CD4-positive, alpha-beta T cell (primary cell): ENCODE results near the gene SPINT2. TPM values are rescaled to one million over a fixed set of nuclear protein-coding genes. Genes with fewer than 3 reads are reported as not detected.
"Not testable (repeated sequence)": the region's sequence is repeated elsewhere in the genome, so short reads cannot be mapped to it uniquely, and the experiment has no call there.

ENCODE experiments used
- ATAC-seq: fragments of 200-7000 bp; cut with Tn5 transposase; one replicate; pipeline ENCODE4 v1.10.0; 2022; ENCODE audit warnings: mild to moderate bottlenecking; ENCODE audit not compliant: poor library complexity
- CTCF ChIA-PET: fragments of 350-600 bp; sonication (Branson Sonifier 250); formaldehyde crosslinking; loops from one replicate; lab custom pipeline; 2021; ENCODE audit warnings: antibody characterized with exemption, inconsistent platforms; lab: Charles Lee
- POLR2A ChIA-PET: fragments of 350-600 bp; sonication (Branson Sonifier 250); formaldehyde crosslinking; loops from one replicate; lab custom pipeline; 2021; ENCODE audit warnings: antibody characterized with exemption, inconsistent platforms; lab: Charles Lee
- DNase-seq, 14 experiments: peaks; one replicate each; pipeline ENCODE4 v3.0.0-alpha.2; 2013 to 2020; ENCODE audit warnings: mixed read lengths in 2 of 14
- H3K27ac ChIP-seq, 2 donors: one replicate each; pipeline versions ENCODE4 v1.5.1 to v1.7.0; 2013; ENCODE audit warnings: low read length in 2 of 2, low read depth in 1 of 2, mild to moderate bottlenecking in 1 of 2
- H3K27me3 ChIP-seq, 2 experiments: 1 replicate in 1 of 2; 2 replicates in 1 of 2; pipeline versions ENCODE4 v1.6.1 to v1.7.0; 2013; ENCODE audit warnings: low read length in 2 of 2, control low read depth in 1 of 2, mild to moderate bottlenecking in 1 of 2, moderate library complexity in 1 of 2; ENCODE audit not compliant: insufficient read depth in 2 of 2, control insufficient read depth in 1 of 2
- H3K36me3 ChIP-seq: one replicate; pipeline ENCODE4 v1.6.1; 2013; ENCODE audit warnings: low read length, control low read depth; ENCODE audit not compliant: insufficient read depth
- H3K4me1 ChIP-seq: one replicate; pipeline ENCODE4 v1.6.1; 2013; ENCODE audit warnings: low read length, control low read depth; ENCODE audit not compliant: insufficient read depth
- H3K4me3 ChIP-seq: one replicate; pipeline ENCODE4 v1.5.1; 2013; ENCODE audit warnings: mild to moderate bottlenecking, low read length, moderate library complexity
- H3K9me3 ChIP-seq, 2 experiments: 1 replicate in 1 of 2; 2 replicates in 1 of 2; pipeline versions ENCODE4 v1.6.1 to v1.7.0; 2013; ENCODE audit warnings: low read length in 2 of 2, mild to moderate bottlenecking in 2 of 2, control low read depth in 1 of 2, moderate library complexity in 1 of 2; ENCODE audit not compliant: control insufficient read depth in 1 of 2, insufficient read depth in 1 of 2
- H3K27ac Mint-ChIP-seq: one replicate; pipeline ENCODE4 v1.8.0; 2020; ENCODE audit warnings: mixed read lengths
- H3K27me3 Mint-ChIP-seq: one replicate; pipeline ENCODE4 v1.8.0; 2021; ENCODE audit warnings: mixed read lengths
- H3K36me3 Mint-ChIP-seq: one replicate; pipeline ENCODE4 v1.8.0; 2021; ENCODE audit warnings: low read depth, mixed read lengths
- H3K4me1 Mint-ChIP-seq: one replicate; pipeline ENCODE4 v1.8.0; 2021; ENCODE audit warnings: low read depth, mixed read lengths
- H3K4me3 Mint-ChIP-seq: one replicate; pipeline ENCODE4 v1.8.0; 2020; ENCODE audit warnings: mild to moderate bottlenecking, mixed read lengths
- H3K9me3 Mint-ChIP-seq: one replicate; pipeline ENCODE4 v1.8.0; 2020; ENCODE audit warnings: mixed read lengths
- intact Hi-C, 2 experiments: fragments of 100-400 bp; cut with DNase I in 1 of 2; cut with micrococcal nuclease in 1 of 2; formaldehyde crosslinking; loops; one replicate each; pipeline versions ENCODE4 v1.15.1 to v1.9.0; 2023 to 2025; cut with DNase I, micrococcal nuclease
- total RNA-seq, 174 experiments: library from RNA in 2 of 174; stranded (reverse) in 2 of 174; gene quantifications; one replicate each; pipeline ENCODE4 v1.2.3 and lab custom pipeline; 2021 to 2026
- TF ChIP-seq, protein P1 (sequence below): fragments of 200-600 bp; IDR thresholded peaks from one replicate; pipeline ENCODE4 v1.8.0; 2022; ENCODE audit warnings: antibody characterized with exemption, mild to moderate bottlenecking

Gene SPINT2
- total RNA-seq, 2 experiments from 2014 or later, result 25.4 to 26.5 TPM

DNA sequence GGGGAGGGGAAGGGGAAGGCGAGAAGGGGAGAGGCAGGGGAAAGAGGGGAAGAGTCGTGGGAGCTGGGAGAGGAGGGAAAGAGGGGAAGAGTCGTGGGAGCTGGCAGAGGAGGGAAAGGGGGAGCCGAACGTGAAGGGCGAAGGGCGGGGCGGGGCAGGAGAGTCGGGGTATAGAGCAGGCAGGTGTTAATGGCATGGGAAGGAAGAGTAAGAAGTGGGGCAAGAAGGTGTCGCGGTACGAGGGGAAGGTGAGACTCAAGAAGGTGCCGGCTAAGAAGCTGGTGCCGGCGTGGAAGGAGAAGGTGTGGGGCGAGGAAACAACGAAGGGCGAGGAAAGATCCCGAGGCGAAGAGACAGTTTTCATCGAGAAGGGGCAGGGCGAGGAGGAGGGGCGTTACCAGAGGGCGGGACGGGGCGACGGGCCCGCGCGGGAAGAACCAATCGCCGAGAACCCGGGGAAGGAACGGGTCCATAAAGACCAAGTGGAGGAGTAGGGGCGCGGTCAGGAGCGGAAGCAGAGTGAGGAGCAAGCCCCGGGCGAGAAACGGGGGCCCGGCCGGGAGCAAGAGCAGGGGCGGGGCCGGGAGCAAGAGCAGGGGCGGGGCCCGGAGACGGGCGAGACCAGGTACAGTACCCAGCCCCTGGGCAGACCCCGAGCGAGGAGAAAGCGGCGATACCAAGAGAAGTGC lies 71.7 kb downstream of the SPINT2 start:
- peak; percentile 63 for ATAC-seq
- intact Hi-C loops, result loop anchor here (1.0 to 5.0 kb wide), 11 partner anchors 20 to 438 kb away; partner anchors contain the start of genes FAM98C (in 2 of the 2), PSMD8 (in 2 of the 2), SIPA1L3 (in 2 of the 2) and GGN (in 1 of the 2)
- TF ChIP-seq, protein P1, sequence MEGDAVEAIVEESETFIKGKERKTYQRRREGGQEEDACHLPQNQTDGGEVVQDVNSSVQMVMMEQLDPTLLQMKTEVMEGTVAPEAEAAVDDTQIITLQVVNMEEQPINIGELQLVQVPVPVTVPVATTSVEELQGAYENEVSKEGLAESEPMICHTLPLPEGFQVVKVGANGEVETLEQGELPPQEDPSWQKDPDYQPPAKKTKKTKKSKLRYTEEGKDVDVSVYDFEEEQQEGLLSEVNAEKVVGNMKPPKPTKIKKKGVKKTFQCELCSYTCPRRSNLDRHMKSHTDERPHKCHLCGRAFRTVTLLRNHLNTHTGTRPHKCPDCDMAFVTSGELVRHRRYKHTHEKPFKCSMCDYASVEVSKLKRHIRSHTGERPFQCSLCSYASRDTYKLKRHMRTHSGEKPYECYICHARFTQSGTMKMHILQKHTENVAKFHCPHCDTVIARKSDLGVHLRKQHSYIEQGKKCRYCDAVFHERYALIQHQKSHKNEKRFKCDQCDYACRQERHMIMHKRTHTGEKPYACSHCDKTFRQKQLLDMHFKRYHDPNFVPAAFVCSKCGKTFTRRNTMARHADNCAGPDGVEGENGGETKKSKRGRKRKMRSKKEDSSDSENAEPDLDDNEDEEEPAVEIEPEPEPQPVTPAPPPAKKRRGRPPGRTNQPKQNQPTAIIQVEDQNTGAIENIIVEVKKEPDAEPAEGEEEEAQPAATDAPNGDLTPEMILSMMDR, result no peak
- H3K9me3 ChIP-seq, result no peaks in the 10 kb centered on the region
- ChIA-PET CTCF (interaction anchor here (0.7 to 2.0 kb wide), 8 partner anchors 15 to 433 kb away, joined by 3 to 21 read pairs (median 6); partner anchors contain the start of genes FAM98C, GGN and PSMD8), POLR2A (interaction anchor here (0.6 to 3.4 kb wide), 10 partner anchors 16 to 564 kb away, joined by 3 to 66 read pairs (median 4); partner anchors contain the start of genes FAM98C, GGN, KCNK6 and NFKBIB)
- Mint-ChIP-seq H3K4me3 (peak overlapping the region; percentile 93), H3K9me3 (no peaks in the 10 kb centered on the region), H3K36me3 (peaks cover 17% of the 10 kb centered on the region), H3K27ac (peak overlapping the region; percentile 96), H3K27me3 (no peaks in the 10 kb centered on the region), H3K4me1 (peaks cover 24% of the 10 kb centered on the region)
- peaks cover 27% of the 10 kb centered on the region for H3K4me1 ChIP-seq
- H3K27ac ChIP-seq, result peak overlapping the region; percentile 84 to 97
- peak; percentile 85 to 97 (median 92) for DNase-seq
- H3K4me3 ChIP-seq, result peak overlapping the region; percentile 95
- no peaks in the 10 kb centered on the region for H3K27me3 ChIP-seq
- peaks cover 2% of the 10 kb centered on the region for H3K36me3 ChIP-seq

DNA sequence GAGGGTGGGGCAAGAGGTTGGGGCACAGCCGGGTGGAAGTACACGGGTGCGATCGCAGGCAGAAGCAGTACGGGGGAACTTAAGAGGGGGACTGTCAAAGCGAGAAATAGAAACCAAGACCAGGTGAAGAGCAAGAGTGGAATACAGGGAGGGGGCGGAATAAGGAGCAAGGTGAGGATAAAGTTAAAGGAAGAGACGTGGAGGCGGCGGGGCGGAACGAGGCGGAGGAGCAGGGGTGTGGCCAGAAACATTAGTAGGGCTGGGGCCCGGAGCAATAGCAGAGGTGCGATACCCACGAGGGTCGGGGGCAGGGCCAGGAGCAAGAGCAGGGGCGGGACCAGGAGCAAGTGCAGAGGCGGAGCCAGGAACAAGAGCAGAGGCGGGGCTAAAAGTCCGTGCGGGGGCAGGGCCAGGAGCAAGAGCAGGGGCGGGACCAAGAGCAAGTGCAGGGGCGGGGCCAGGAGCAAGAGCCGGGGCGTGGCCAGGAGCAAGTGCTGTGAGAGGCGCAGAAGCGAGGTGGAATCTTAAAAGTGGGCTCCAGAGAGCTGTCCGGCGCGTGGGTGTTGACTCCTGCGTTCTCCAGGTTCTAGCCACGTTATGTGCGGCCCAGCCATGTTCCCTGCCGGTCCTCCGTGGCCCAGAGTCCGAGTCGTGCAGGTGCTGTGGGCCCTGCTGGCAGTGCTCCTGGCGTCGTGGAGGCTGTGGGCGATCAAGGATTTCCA lies 72.4 kb downstream of the SPINT2 start:
- H3K4me3 Mint-ChIP-seq, result peak overlapping the region; percentile 93
- CTCF ChIA-PET, result interaction anchor here (0.9 to 1.8 kb wide), 5 partner anchors 37 to 93 kb away, joined by 3 to 21 read pairs (median 6); partner anchors contain the start of genes FAM98C, GGN and PSMD8
- H3K36me3 Mint-ChIP-seq, result peaks cover 17% of the 10 kb centered on the region
- H3K27ac Mint-ChIP-seq, result peak overlapping the region; percentile 96
- TF ChIP-seq, protein P1, result no peak
- H3K27me3 Mint-ChIP-seq, result no peaks in the 10 kb centered on the region
- peaks cover 27% of the 10 kb centered on the region for H3K4me1 ChIP-seq
- peaks cover 2% of the 10 kb centered on the region for H3K36me3 ChIP-seq
- H3K27me3 ChIP-seq, result no peaks in the 10 kb centered on the region
- DNase-seq, result peak; percentile 91 to 99 (median 94)
- peaks cover 24% of the 10 kb centered on the region for H3K4me1 Mint-ChIP-seq
- peak; percentile 61 for ATAC-seq
- H3K9me3 ChIP-seq, result no peaks in the 10 kb centered on the region
- POLR2A ChIA-PET, result interaction anchor here (0.6 to 3.4 kb wide), 6 partner anchors 16 to 555 kb away, joined by 3 to 66 read pairs (median 4); partner anchors contain the start of genes FAM98C, PSMD8 and SPINT2
- no peaks in the 10 kb centered on the region for H3K9me3 Mint-ChIP-seq
- peak overlapping the region; percentile 95 for H3K4me3 ChIP-seq
- intact Hi-C loops, result loop anchor here (1.0 to 5.0 kb wide), 4 partner anchors 20 to 430 kb away; partner anchors contain the start of genes FAM98C (in 1 of the 2), GGN (in 1 of the 2), SIPA1L3 (in 1 of the 2) and SPRED3 (in 1 of the 2)
- H3K27ac ChIP-seq, result peak overlapping the region; percentile 84 to 97

DNA sequence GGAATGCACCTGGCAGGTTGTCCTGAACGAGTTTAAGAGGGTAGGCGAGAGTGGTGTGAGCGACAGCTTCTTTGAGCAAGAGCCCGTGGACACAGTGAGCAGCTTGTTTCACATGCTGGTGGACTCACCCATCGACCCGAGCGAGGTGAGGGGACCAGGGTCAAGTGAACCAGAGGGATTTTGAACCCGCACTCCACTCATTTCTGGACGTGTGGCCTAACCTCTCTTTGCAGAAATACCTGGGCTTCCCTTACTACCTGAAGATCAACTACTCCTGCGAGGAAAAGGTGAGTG lies 72.9 kb downstream of the SPINT2 start:
- Mint-ChIP-seq H3K9me3 (no peaks in the 10 kb centered on the region), H3K36me3 (peaks cover 17% of the 10 kb centered on the region), H3K27me3 (no peaks in the 10 kb centered on the region), H3K4me1 (peaks cover 24% of the 10 kb centered on the region), H3K27ac (peak overlapping the region; percentile 96), H3K4me3 (peak overlapping the region; percentile 93)
- H3K4me3 ChIP-seq, result peak overlapping the region; percentile 95
- H3K27me3 ChIP-seq, result no peaks in the 10 kb centered on the region
- DNase-seq (peak in 1 of 14 experiments; percentile 22), ATAC-seq (no peak)
- ChIA-PET CTCF (interaction anchor here (0.9 to 1.1 kb wide), 2 partner anchors 37 to 65 kb away, joined by 3 to 6 read pairs; partner anchors contain the start of genes FAM98C and PSMD8), POLR2A (interaction anchor here (0.6 to 3.4 kb wide), 3 partner anchors 17 to 556 kb away, joined by 3 to 66 read pairs (median 3); partner anchors contain the start of gene PSMD8)
- peaks cover 27% of the 10 kb centered on the region for H3K4me1 ChIP-seq
- peaks cover 2% of the 10 kb centered on the region for H3K36me3 ChIP-seq
- H3K9me3 ChIP-seq, result no peaks in the 10 kb centered on the region
- H3K27ac ChIP-seq, result peak overlapping the region; percentile 54 to 75
- intact Hi-C loops, result loop anchor here (2.0 to 5.0 kb wide), 3 partner anchors 50 to 431 kb away; partner anchors contain the start of genes FAM98C (in 1 of the 2), GGN (in 1 of the 2), SIPA1L3 (in 1 of the 2) and SPRED3 (in 1 of the 2)
- TF ChIP-seq, protein P1, result no peak

DNA sequence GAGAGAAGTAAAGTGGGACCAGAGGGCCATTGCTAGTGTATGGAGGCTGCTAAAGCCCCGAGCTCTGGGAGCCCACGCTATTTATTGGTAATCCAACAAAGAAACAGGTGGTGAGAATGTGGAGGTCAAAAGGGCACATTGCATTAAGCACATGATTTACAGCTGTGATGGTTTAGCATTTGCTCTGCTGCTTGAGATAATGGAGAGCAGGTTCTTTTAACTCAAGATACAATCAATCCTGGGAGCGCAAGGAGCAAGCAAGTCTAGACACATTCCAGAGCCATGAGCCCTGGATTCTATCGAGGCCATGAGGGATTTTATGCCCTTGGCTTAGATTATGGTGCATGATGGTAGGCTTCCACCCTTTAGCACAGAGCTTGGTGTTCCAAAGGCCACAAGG lies 74.6 kb downstream of the SPINT2 start:
- H3K27ac Mint-ChIP-seq, H3K4me3 ChIP-seq, H3K9me3 ChIP-seq, POLR2A ChIA-PET, H3K27me3 ChIP-seq, H3K27me3 Mint-ChIP-seq, H3K36me3 ChIP-seq, ATAC-seq, CTCF ChIA-PET, H3K9me3 Mint-ChIP-seq, DNase-seq, H3K27ac ChIP-seq: not testable (repeated sequence)
- intact Hi-C loops, result loop anchor here in 1 of 2 experiments (5.0 kb wide), 1 partner anchor 48 kb away; the partner anchor contains the start of genes GGN and SPRED3
- peaks cover 27% of the 10 kb centered on the region for H3K4me1 ChIP-seq
- peaks cover 24% of the 10 kb centered on the region for H3K4me1 Mint-ChIP-seq
- H3K36me3 Mint-ChIP-seq, result peaks cover 21% of the 10 kb centered on the region
- H3K4me3 Mint-ChIP-seq, result peak overlapping the region; percentile 48
